Amygdala (tissue), 56 donors: ENCODE measurements around the gene GEMIN2.
A peak's percentile ranks its signal among the peaks of the same experiment; 100 is the strongest.
"Not testable (repeated sequence)": the region's sequence is repeated elsewhere in the genome, so short reads cannot be mapped to it uniquely, and the experiment has no call there.

ENCODE experiments used
- DNase-seq, 56 donors: peaks; one replicate each; lab custom pipeline; 2025; lab: John Stamatoyannopoulos, UW

The GEMIN2 gene

DNA sequence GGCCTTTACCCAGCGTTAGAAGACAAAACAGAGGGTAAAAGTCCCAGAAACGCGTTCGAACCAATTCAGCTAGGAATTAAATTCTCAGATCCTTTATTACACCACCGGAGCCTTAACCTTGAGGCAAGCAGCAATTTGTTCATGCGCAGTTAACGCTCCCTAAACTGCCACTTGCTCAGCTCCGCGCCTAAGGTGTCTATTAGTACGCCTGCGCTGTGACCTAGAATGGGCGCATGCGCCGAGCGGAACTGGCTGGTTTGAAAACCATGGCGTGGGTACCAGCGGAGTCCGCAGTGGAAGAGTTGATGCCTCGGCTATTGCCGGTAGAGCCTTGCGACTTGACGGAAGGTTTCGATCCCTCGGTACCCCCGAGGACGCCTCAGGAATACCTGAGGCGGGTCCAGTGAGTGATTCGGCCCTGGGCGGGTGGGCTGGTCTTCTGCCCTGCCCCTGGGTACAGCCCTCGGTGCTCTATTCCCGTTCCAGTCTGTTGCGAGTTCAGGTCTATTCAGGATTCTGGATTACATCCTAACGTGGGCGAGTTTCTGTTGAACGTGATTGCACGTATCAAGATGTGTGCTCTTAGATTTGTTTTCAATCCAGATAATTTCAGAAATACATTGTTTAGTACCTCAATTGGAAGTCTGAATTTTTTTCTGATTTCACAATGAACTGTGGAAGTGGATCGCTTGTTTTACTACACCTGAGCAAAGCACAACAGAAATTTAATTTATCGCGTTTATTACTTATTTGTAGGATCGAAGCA is at the start of gene GEMIN2:
Gene GEMIN2, plus strand, starts transcription at position 251 of the 766 bp plus-strand sequence. Its CDS starts 16 bp downstream, at position 267.
- peak; percentile 41 to 96 (median 86) for DNase-seq

DNA sequence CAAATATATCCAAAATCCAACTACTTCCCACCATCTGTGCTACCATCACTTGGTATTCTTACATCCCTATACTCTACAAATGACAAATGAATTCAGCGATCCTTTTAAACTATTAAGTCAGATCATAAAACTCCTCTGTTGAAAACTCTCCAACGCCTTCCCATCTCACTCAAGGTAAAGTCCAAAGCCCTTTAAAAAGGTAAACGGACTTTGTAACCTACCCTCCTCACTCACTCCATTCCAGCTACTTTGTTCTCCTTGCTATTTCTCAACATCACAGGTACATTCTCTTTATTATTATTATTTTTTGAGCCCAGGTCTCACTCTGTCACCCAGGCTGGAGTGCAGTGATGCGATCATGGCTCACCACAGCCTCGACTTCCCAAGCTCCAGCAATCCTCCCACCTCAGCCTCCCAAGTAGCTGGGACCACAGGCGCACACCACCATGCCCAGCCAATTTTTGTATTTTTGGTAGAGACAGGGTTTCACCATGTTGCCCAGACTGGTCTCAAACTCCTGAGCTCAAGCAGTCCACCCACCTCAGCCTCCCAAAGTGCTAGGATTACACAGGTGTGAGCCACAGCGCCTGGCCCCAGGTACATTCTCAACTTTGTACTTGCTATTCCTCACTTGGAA is 44.8 kb upstream of the GEMIN2 start:
- DNase-seq: not testable (repeated sequence)

DNA sequence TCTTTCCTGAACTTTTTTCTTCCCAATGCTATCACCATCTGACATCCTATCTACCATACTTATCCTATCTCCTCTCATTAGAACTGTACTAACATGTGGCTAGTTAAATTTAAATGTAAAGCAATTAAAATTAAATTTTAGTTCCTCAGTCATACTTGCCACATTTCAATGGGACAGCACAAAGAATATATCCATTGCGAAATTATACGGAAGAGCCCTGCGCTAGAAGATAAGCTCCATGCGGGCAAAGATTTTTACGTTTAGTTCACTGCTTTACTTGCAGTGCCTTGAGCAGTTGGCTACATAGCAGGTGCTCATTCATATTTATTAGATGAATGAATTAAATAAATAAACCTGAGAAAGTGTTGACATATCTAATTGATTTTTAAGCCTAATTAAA is 44.2 kb upstream of the GEMIN2 start:
- no peak for DNase-seq

DNA sequence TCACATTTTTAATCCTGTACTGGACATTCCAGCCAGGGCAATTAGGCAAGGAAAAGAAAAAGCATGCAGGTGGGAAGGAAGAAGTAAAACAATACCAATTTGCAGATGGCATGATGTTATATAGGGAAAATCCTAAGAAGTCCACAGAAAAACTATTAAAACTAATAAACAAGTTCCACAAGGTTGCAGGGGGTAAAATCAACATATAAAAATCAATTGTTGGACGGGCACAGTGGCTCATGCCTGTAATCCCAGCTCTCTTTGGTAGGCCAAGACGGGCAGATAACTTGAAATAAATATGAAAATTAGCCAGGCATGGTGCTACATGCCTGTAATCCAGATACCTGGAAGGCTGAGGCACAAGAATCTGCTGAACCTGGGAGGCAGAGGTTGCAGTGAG is 43.0 kb upstream of the GEMIN2 start:
- no peak for DNase-seq

DNA sequence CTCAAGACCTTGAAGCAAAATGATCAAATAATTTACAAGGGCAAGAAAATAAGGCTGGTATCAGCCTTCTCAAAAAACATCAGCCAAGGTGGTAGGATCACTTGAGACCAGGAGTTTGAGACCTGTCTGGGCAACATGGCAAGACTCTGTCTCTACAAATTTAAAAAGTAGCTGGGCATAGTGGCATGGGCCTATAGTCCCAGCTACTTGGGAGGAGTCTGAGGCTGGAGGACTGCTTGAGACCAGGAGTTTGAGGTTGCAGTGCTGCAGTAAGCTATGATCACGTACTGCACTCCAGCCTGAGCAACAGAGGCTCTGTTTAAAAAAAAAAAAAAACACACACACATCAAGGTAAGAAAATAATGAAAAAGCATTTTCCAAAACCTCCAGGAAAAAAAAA is 33.2 kb upstream of the GEMIN2 start:
- no peak for DNase-seq

DNA sequence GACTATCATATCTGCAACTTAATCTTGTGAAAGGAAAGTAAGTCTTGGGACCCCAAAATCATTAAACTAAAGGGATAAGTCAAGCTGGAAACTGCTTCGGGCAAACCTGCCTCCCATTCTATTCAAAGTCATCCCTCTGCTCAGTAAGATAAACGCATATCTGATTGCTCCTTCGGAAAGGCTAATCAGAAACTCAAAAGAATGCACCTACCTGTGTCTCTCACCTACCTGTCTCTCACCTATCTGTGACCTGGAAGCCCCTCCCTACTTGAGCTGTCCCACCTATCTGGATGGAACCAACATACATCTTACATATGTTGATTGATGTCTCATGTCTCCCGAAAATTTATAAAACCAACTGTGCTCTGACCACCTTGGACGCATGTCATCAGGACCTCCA is 31.0 kb upstream of the GEMIN2 start:
- DNase-seq: no peak

DNA sequence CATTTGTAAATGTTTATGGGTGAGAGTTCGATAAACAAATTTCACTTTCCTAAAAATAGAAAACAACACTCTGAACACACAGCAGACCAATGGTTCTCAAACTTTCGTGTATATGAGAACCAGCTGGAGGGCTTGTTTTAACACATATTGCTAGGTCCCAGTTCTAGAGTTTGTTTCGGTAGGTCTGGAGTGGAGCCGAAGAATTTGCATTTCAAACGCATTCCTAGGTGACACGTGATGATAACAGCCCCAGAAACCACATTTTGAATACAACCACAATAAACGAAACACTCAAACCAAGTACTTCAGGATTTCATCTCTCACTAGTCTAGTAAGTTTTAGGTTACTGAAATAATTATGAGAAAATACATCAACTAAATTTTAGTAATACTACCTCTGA is 28.2 kb upstream of the GEMIN2 start:
- no peak for DNase-seq

- DNase-seq: no peak
Measured at GRCh38 chr14:39087493-39087892, 26.6 kb upstream of the GEMIN2 start.

DNA sequence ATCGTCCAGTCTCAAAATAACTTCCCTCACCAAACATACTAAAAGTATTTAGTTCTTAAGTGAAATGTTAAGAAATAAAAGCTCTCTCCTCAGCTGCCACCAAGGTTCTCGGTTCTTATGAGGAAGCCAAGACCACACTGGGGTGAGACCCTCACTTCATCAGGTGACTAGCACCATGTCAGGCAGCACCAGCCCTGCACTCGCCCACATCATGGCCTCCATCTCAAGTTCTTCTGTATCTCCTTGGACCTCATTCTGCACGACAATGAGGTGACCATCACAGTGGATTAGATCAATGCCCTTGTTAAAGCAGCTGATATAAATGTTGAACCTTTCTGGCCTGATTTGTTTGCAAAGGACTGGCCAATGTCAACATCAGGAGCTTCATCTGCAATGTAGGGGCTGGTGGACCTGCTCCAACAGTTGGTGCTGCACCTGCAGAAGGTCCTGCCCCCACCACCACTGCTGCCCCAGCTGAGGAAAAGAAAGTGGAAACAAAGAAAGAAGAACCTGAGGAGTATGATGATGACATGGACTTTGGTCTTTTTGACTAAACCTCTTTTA is 23.5 kb upstream of the GEMIN2 start:
- DNase-seq: no peak

GRCh38 chr14:39091716-39092115 is 22.4 kb upstream of the GEMIN2 start:
- DNase-seq: no peak

DNA sequence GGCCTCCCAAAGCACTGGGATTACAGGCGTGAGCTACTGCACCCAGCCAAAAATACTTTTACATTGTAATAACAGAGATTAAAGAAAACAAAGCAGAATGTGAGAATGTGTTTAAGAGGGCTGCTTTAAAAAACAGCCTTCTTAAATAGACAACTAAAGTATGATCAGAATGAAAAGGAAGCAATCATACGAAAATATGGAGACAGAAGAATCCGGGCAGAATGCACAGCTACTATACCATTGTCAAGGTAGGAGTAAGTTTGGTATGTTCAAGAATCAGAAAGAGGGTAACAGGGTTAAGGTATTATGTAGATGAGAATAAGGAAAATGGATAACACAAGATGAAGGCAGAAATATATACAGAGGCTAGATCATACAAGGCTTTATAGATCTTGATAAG is 19.6 kb upstream of the GEMIN2 start:
- DNase-seq: no peak

- no peak for DNase-seq
Measured at GRCh38 chr14:39097159-39097558, 17.0 kb upstream of the GEMIN2 start.

DNA sequence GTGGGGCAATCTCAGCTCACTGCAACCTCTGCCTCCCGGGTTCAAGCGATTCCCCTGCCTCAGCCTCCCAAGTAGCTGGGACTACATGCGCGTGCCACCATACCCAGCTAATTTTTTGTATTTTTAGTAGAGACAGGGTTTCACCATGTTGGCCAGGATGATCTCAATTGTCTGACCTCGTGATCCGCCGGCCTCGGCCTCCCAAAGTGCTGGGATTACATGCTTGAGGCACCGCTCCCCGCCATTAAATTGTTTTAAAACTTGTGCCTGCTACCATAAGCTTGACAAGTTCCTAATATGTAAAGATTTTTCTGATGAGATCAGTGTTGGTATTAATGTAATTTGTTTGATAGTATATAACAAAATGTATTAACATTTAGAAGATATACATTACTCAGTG is 14.9 kb upstream of the GEMIN2 start:
- not testable (repeated sequence) for DNase-seq

GRCh38 chr14:39099748-39100147 is 14.4 kb upstream of the GEMIN2 start:
- DNase-seq: no peak

GRCh38 chr14:39102265-39102968 is 11.7 kb upstream of the GEMIN2 start:
- peak in 19 of 56 donors; percentile 11 to 68 (median 38) for DNase-seq

DNA sequence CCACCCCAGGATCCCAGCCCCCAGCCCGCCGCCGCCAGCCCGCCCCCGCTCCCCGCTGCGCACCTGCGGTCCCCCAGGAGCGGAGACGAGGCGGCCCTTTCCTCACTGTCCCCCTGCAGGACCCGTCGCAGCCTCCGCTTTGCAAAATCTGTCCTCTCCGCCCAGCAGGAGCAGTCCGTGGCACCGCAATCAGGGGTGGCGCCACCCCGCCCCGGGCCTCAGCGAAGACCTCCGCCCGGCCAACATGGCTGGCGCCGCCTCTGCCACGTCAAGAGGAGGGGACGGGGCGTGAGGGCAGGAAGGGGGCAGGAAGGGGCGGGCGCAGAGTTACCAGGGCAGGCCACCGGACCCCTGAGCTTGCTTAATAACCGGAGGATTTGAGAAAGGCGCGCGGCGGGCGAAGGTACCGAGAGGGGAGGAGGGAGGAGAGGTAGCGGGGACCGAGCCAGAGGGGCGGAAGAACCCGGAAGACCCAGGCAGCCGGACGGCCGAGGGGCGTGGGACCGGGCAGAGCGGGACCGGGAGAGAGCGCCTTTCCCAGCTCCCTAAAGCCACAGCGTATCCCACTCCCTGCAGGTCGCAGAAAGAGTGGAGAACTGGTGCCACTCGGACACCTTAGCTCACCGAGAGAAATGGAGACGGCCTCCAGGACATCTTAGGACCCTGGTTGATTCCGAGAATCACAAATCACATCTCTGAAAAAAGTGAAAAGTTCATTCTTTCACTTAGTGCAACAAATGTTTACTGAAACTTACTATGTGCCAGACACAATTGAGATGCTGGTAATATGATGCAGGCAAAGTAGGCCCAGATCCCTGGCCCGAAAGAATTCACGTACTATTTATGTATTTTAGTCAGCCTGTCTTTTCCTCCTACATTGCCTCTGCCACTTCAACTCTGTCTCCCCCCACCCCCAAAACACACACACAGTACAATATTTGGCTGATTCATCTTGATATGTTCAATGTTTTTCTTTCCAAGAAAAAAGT is 10.9 kb upstream of the GEMIN2 start, which contains the start of gene SEC23A:
Gene SEC23A, minus strand, starts transcription at position 267 of the 989 bp plus-strand sequence. CDS start 7,117 bp downstream, outside the sequence.
- peak; percentile 29 to 85 (median 70) for DNase-seq

DNA sequence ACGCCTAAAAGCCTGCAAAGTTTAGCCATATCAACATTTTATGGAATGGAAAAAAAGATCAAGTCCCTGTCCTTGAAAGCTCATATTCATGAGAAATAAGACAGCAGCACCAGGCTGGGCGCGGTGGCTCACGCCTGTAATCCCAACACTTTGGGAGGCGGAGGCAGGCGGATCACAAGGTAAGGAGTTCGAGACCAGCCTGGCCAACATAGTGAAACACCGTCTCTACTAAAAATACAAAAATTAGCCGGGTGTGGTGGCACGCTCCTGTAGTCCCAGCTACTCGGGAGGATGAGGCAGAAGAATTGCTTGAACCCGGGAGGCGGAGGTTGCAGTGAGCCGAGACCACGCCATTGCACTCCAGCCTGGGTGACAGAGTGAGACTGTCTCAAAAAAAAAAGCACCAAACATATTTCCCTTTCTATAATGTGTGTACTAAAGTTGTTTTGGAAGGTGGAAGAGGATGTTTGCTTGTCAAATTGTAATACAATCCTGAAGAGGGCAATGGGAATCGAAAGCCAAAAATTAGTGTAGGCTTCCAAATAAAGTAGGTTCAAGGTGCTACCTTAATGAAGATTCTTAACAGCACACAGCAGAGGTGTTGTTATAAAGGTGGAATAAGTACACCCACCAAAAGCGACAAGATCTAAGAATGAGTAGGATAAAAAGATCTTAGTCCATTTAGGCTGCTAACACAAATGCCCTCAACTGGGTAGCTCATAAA is 9.9 kb upstream of the GEMIN2 start:
- not testable (repeated sequence) for DNase-seq

- no peak for DNase-seq
Measured at GRCh38 chr14:39107591-39107996, 6.5 kb upstream of the GEMIN2 start.

- DNase-seq: no peak
Measured at GRCh38 chr14:39108791-39109190, 5.3 kb upstream of the GEMIN2 start.
